SU-DHL-6 (cell line): ENCODE results near the gene LOXHD1.

Experiments
- H2AFZ ChIP-seq: fragments of 200-600 bp; sonication (generic); 2 replicates; pipeline ENCODE4 v1.6.1; 2014; ENCODE audit warnings: low read depth, mild to moderate bottlenecking, moderate library complexity, mixed read lengths, antibody characterized with exemption, low read length; ENCODE audit not compliant: severe bottlenecking
- H3F3A ChIP-seq: fragments of 200-600 bp; shearing (Covaris generic); 2 replicates; pipeline ENCODE4 v1.6.0; 2016; ENCODE audit warnings: antibody characterized with exemption, mild to moderate bottlenecking; ENCODE audit not compliant: insufficient read depth
- H3K27ac ChIP-seq: fragments of 200-600 bp; sonication (generic); 2 replicates; pipeline ENCODE4 v1.5.1; 2016; ENCODE audit warnings: low read depth, mild to moderate bottlenecking, low read length, moderate library complexity, mixed read lengths
- H3K27me3 ChIP-seq: fragments of 200-600 bp; sonication (generic), shearing (Covaris generic); 2 replicates; pipeline ENCODE4 v1.6.0; 2014; ENCODE audit warnings: mild to moderate bottlenecking, low read length
- H3K36me3 ChIP-seq: fragments of 200-600 bp; sonication (generic); 2 replicates; pipeline ENCODE4 v1.6.1; 2014; ENCODE audit warnings: mild to moderate bottlenecking, low read length, mixed read lengths
- H3K4me2 ChIP-seq: fragments of 300-600, 200-600 bp; shearing (Covaris generic), sonication (generic); 2 replicates; pipeline ENCODE4 v1.6.0; 2014; ENCODE audit warnings: low read length, low read depth, mild to moderate bottlenecking; ENCODE audit not compliant: poor library complexity, severe bottlenecking
- H3K4me3 ChIP-seq: fragments of 200-600 bp; sonication (generic); 2 replicates; pipeline ENCODE4 v1.5.1; 2014; ENCODE audit warnings: antibody characterized with exemption, low read length, mild to moderate bottlenecking, mixed read lengths; ENCODE audit not compliant: insufficient read depth, poor library complexity, severe bottlenecking
- H3K79me2 ChIP-seq: fragments of 200-600 bp; sonication (generic); 2 replicates; pipeline ENCODE4 v1.6.1; 2014; ENCODE audit warnings: mild to moderate bottlenecking, low read length, moderate library complexity; ENCODE audit not compliant: insufficient read depth
- H3K9ac ChIP-seq: fragments of 200-600 bp; sonication (generic); 2 replicates; pipeline ENCODE4 v1.7.0; 2014; ENCODE audit warnings: mild to moderate bottlenecking, low read length
- H3K9me2 ChIP-seq: fragments of 200-600 bp; sonication (generic); replicated peaks from 2 replicates; pipeline ENCODE4 v1.6.1; 2014; ENCODE audit warnings: low read length; ENCODE audit not compliant: insufficient read depth
- H3K9me3 ChIP-seq: fragments of 200-600 bp; sonication (generic); 2 replicates; pipeline ENCODE4 v1.6.1; 2014; ENCODE audit warnings: low read length, mixed read lengths; ENCODE audit not compliant: insufficient read depth
- H4K20me1 ChIP-seq: fragments of 200-600 bp; sonication (generic); 2 replicates; pipeline ENCODE4 v1.6.1; 2014; ENCODE audit warnings: low read depth, mild to moderate bottlenecking, antibody characterized with exemption, low read length, moderate library complexity, mixed read lengths
- EZH2phosphoT487 ChIP-seq: fragments of 200-600 bp; sonication (generic), shearing (Covaris generic); conservative IDR thresholded peaks from 2 replicates; pipeline ENCODE4 v1.6.1; 2018; ENCODE audit warnings: mild to moderate bottlenecking, antibody characterized with exemption, low read length, moderate library complexity, mixed read lengths
- TF ChIP-seq, protein P1 (sequence below): fragments of 200-600 bp; sonication (generic); IDR thresholded peaks from one replicate; pipeline ENCODE4 v1.5.1; 2017; ENCODE audit warnings: antibody characterized with exemption, mild to moderate bottlenecking, low read length, moderate library complexity; ENCODE audit not compliant: insufficient read depth, poor library complexity, severe bottlenecking

LOXHD1 gene

GRCh38 chr18:46468426-46469180 lies 188.4 kb downstream of the LOXHD1 start:
- Histone ChIP-seq H3K9me2 (no peaks in the 10 kb centered on the region), H3K4me2 (no peak overlapping the region), H3K27ac (no peak overlapping the region)

DNA sequence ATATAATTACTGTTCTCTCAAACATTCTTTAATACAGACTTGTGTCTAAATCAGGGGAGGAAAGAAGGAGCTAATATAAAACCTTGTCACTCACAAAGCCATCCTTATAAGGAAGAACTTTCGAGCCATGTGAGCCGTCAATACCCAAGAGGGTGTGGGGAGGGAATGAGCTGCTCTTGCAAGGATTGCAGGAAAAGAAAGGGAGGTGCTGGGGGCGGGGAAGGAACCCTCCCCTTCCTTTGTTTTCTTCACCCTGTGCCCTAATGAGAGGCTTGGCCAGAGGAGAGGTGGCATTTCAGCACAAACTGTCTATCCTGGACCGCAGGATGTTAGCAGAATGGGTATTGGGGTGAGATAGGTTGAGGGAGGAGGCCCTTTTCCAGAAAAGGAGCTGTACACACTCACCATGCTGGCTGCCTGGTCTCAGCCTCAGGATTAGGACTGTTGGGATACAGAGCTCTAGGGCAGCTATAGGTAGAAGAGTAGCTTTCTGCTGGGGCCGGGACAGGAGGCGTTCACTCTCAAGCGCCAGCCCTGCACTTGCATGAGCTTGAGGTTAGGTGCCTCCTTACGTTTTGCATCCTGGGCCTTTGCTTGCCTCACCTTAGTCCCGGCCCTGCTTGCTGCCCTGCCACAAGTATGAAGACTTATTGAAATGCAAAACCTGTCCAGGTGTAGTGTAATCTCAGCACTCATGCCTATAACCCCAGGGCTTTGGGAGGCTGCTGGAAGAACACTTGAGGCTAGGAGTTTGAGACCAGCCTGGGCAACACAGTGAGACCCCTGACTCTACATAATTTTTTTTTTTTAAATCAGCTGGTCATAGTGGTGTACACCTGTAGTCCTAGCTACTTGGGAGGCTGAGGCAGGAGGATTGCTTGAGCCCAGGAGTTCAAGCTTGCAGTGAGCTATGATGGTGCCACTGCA lies 190.5 kb downstream of the LOXHD1 start:
- Histone ChIP-seq H3F3A (no peaks in the 10 kb centered on the region), H3K9me2 (no peaks in the 10 kb centered on the region), H3K27me3 (no peaks in the 10 kb centered on the region), H4K20me1 (no peaks in the 10 kb centered on the region), H3K79me2 (no peaks in the 10 kb centered on the region), H2AFZ (no peak overlapping the region), H3K27ac (no peak overlapping the region), H3K36me3 (no peaks in the 10 kb centered on the region), H3K9me3 (no peaks in the 10 kb centered on the region), H3K9ac (no peak overlapping the region), H3K4me3 (no peak overlapping the region), H3K4me2 (no peak overlapping the region)
- no peak for TF ChIP-seq EZH2phosphoT487
- TF ChIP-seq, protein P1, sequence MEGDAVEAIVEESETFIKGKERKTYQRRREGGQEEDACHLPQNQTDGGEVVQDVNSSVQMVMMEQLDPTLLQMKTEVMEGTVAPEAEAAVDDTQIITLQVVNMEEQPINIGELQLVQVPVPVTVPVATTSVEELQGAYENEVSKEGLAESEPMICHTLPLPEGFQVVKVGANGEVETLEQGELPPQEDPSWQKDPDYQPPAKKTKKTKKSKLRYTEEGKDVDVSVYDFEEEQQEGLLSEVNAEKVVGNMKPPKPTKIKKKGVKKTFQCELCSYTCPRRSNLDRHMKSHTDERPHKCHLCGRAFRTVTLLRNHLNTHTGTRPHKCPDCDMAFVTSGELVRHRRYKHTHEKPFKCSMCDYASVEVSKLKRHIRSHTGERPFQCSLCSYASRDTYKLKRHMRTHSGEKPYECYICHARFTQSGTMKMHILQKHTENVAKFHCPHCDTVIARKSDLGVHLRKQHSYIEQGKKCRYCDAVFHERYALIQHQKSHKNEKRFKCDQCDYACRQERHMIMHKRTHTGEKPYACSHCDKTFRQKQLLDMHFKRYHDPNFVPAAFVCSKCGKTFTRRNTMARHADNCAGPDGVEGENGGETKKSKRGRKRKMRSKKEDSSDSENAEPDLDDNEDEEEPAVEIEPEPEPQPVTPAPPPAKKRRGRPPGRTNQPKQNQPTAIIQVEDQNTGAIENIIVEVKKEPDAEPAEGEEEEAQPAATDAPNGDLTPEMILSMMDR: no peak

More at GRCh38 chr18:46468426-46469180, 188.4 kb downstream of the LOXHD1 start:
- no peaks in the 10 kb centered on the region for H3K79me2 ChIP-seq
- no peaks in the 10 kb centered on the region for H3K9me3 ChIP-seq
- H3K9ac ChIP-seq: no peak overlapping the region
- H4K20me1 ChIP-seq: no peaks in the 10 kb centered on the region
- no peak overlapping the region for H3K4me3 ChIP-seq
- TF ChIP-seq, protein P1: no peak
- no peak for TF ChIP-seq EZH2phosphoT487
- H3K36me3 ChIP-seq: no peaks in the 10 kb centered on the region
- H3F3A ChIP-seq: no peaks in the 10 kb centered on the region
- H2AFZ ChIP-seq: no peak overlapping the region
- H3K27me3 ChIP-seq: no peaks in the 10 kb centered on the region

- Histone ChIP-seq H3F3A (no peaks in the 10 kb centered on the region), H2AFZ (no peak overlapping the region), H3K36me3 (no peaks in the 10 kb centered on the region), H3K79me2 (no peaks in the 10 kb centered on the region), H3K27ac (no peak overlapping the region), H3K9me3 (no peaks in the 10 kb centered on the region), H3K9ac (no peak overlapping the region), H3K27me3 (no peaks in the 10 kb centered on the region), H4K20me1 (no peaks in the 10 kb centered on the region), H3K9me2 (no peaks in the 10 kb centered on the region), H3K4me3 (no peak overlapping the region), H3K4me2 (no peak overlapping the region)
- TF ChIP-seq, protein P1: no peak
- no peak for TF ChIP-seq EZH2phosphoT487
Observed at GRCh38 chr18:46464926-46465655, 191.9 kb downstream of the LOXHD1 start.
